NK-92 treated with Interleukin-12 subunit alpha and Interleukin-12 subunit beta, amount 100 ng/mL, for 24 hours (cell line): ENCODE measurements around the gene CYB5A.

Experiments
- DNase-seq: peaks from one replicate; lab custom pipeline; 2025; lab: John Stamatoyannopoulos, UW

CYB5A gene

DNA sequence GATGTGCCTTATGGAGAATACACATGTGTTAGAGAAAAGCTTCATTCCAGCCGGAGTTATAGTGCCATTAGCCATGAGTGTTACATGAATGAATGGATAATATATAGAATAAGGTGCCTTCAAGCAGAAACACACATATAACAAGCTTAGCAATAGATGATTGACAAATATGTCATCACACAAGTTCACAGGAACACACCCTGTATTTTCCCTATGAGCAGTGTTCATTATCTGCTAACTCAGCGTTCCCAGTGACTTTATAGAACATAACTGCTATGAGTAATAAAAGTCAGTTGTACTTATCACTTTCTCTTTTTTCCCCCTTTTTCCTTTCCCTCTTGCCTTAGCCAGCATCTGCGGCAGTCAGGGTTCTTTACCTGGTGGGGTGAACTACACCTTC, 78.3 kb downstream of the CYB5A start:
- DNase-seq = no peak

DNA sequence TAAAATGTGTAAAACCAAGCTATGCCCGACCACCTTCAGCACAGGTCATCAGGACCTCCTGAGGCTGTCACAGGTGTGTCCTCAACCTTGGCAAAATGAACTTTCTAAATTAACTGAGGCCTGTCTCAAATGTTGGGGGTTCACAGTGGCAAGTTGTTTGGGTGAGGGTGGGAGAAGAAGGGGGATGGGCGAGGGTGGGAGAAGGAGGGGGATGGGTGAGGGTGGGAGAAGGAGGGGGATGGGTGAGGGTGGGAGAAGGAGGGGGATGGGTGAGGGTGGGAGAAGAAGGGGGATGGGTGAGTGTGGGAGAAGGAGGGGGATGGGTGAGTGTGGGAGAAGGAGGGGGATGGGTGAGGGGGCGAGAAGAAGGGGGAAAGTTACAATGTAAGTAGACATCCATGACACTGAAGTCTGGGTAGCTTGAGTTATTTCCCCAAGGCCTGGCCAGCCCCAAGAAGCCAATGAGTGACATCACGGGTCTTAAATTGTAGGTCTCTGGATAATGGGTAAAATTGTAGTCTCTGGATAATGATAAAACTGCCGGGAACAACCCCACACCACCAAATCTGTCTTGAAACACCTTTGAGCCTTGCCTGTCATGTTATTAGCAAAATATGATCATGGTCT, 87.1 kb downstream of the CYB5A start:
- DNase-seq = peak; percentile 8

DNA sequence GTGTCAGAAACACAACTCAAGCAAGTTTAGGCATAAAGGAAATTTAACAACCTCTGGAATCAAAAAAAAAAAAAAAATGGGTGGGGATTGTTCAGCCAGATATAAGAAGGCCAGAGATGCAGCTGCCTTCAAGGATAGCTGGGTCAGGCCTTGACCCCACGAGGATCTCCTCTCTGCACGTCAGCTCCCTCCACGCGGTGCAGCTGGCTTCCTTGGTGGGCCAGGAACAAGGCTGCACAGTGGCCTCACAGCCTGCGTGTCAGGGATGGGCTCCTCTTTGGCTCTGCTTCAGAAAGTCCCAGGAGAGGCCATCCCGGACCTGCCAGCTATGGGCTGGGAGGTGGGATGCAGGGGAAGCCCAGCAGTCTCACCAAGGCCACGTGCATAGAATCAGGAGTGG, 88.0 kb downstream of the CYB5A start:
- no peak for DNase-seq
